HepG2 (cell line): ENCODE measurements around the gene BTBD19. TPM values are rescaled to one million over a fixed set of nuclear protein-coding genes. Genes with fewer than 3 reads are reported as not detected.
A peak's percentile ranks its signal among the peaks of the same experiment; 100 is the strongest.

Source experiments
- ELF3 ChIP-seq: IDR thresholded peaks from 2 replicates; pipeline ENCODE4 v1.6.1; 2016; ENCODE audit warnings: missing genetic modification reagents, missing compliant biosample characterization
- HNF1B ChIP-seq: sonication (generic); formaldehyde crosslinking; IDR thresholded peaks from 2 replicates; pipeline ENCODE4 v1.5.1; 2020; ENCODE audit warnings: mild to moderate bottlenecking, moderate library complexity, missing genetic modification reagents
- MAFF ChIP-seq: IDR thresholded peaks from 2 replicates; pipeline ENCODE4 v1.6.1; 2011; ENCODE audit warnings: low read depth, low read length, improper control_type of control experiment
- MXI1 ChIP-seq: IDR thresholded peaks from 3 replicates; pipeline ENCODE4 v1.6.1; 2012; ENCODE audit warnings: low read depth, low read length, inconsistent platforms, borderline replicate concordance
- NFRKB ChIP-seq: fragments of 450-650 bp; IDR thresholded peaks from 2 replicates; pipeline ENCODE4 v1.6.1; 2017
- NR2F6 ChIP-seq, 2 experiments: IDR thresholded peaks; 2 replicates each; pipeline ENCODE4 v1.6.1; 2016; ENCODE audit warnings: antibody characterized with exemption in 1 of 2, mild to moderate bottlenecking in 1 of 2
- PHF8 ChIP-seq: sonication (generic); formaldehyde crosslinking; IDR thresholded peaks from 2 replicates; pipeline ENCODE4 v1.5.0; 2020; ENCODE audit warnings: missing genetic modification reagents
- PITX1 ChIP-seq: sonication (generic); formaldehyde crosslinking; IDR thresholded peaks from 2 replicates; pipeline ENCODE4 v1.5.1; 2020; ENCODE audit warnings: mild to moderate bottlenecking, missing genetic modification reagents
- SIX4 ChIP-seq: sonication (generic); formaldehyde crosslinking; IDR thresholded peaks from 2 replicates; pipeline ENCODE4 v1.4.0; 2020; ENCODE audit warnings: missing genetic modification reagents
- TBX2 ChIP-seq: sonication (generic); formaldehyde crosslinking; IDR thresholded peaks from 2 replicates; pipeline ENCODE4 v1.5.0; 2020; ENCODE audit warnings: missing genetic modification reagents, mild to moderate bottlenecking, borderline replicate concordance
- TFAP4 ChIP-seq: sonication (generic); IDR thresholded peaks from 2 replicates; pipeline ENCODE4 v1.6.1; 2016; ENCODE audit warnings: low read depth, borderline replicate concordance
- ZHX2 ChIP-seq, 2 experiments: sonication (generic) in 1 of 2; formaldehyde crosslinking in 1 of 2; IDR thresholded peaks; 2 replicates each; pipeline versions ENCODE4 v1.6.1 to v1.9.0; 2014 to 2022; ENCODE audit warnings: antibody characterized with exemption in 1 of 2, borderline replicate concordance in 1 of 2, inconsistent platforms in 1 of 2, low read depth in 1 of 2, missing genetic modification reagents in 1 of 2
- ZNF205 ChIP-seq: IDR thresholded peaks from 2 replicates; pipeline ENCODE4 v1.6.1; 2018; ENCODE audit warnings: missing biosample characterization, missing genetic modification reagents
- ZNF280B ChIP-seq: sonication (generic); formaldehyde crosslinking; IDR thresholded peaks from 2 replicates; pipeline ENCODE4 v1.5.0; 2020; ENCODE audit warnings: missing genetic modification reagents, mild to moderate bottlenecking, borderline replicate concordance
- ZNF670 ChIP-seq: sonication (generic); formaldehyde crosslinking; IDR thresholded peaks from 2 replicates; pipeline ENCODE4 v1.8.0; 2022; ENCODE audit warnings: mild to moderate bottlenecking, missing genetic modification reagents, borderline replicate concordance
- ZSCAN29 ChIP-seq: sonication (generic); formaldehyde crosslinking; conservative IDR thresholded peaks from 2 replicates; pipeline ENCODE4 v1.4.0; 2020; ENCODE audit warnings: mild to moderate bottlenecking, missing genetic modification reagents
- polyA plus RNA-seq, 8 experiments: library from polyadenylated mRNA; depleted of rRNA in 3 of 8; stranded (reverse) in 7 of 8; unstranded in 1 of 8; fragments of >200 nt; fragmentation: Illumina TruSeq in 4 of 8; extraction: Trizol in 4 of 8; gene quantifications; 2 replicates each; pipeline versions ENCODE4 v1.2.1 to v1.2.3, GENCODE V29; 2011 to 2016; ENCODE audit warnings: low read depth in 4 of 8, missing spikeins in 1 of 8, mixed read lengths in 1 of 8; ENCODE audit not compliant: insufficient read depth in 1 of 8
- total RNA-seq, 5 experiments: library from RNA; depleted of rRNA; stranded (reverse); fragments of >200 nt; fragmentation: Illumina TruSeq; extraction: Trizol; gene quantifications; 2 replicates each; pipeline ENCODE4 v1.2.3, GENCODE V29; 2016; ENCODE audit warnings: low read depth in 1 of 5

Gene BTBD19
- total and polyA plus RNA-seq, 2 of the 13 experiments (the other 11 are each of a cell fraction or from before 2014, with no cell fraction given), result 2.7 to 6.7 TPM

- TF ChIP-seq ZHX2 (IDR thresholded peaks at IDR 0.05; ENCODE audit: low read depth) (no peak), ZHX2 (CRISPR knock-in tag; IDR thresholded peaks at IDR 0.05; ENCODE audit: borderline replicate concordance) (no peak), ELF3 (CRISPR knock-in tag) (peak; percentile 77; the same call in 1 of the 2 replicates), ZNF670 (no peak), MXI1 (peak; percentile 41; the same call in 1 of the 3 replicates), PHF8 (peak; percentile 52), HNF1B (peak; percentile 74; the same call in 1 of the 2 replicates), ZNF280B (CRISPR knock-in tag) (peak; percentile 65; the same call in 1 of the 2 replicates), TFAP4 (peak; percentile 47; the same call in 1 of the 2 replicates), NFRKB (no peak), MAFF (no peak), ZNF205 (CRISPR knock-in tag) (no peak), SIX4 (CRISPR knock-in tag) (no peak), PITX1 (CRISPR knock-in tag) (no peak), NR2F6 (IDR thresholded peaks at IDR 0.05) (no peak), NR2F6 (CRISPR knock-in tag; IDR thresholded peaks at IDR 0.05) (peak; percentile 31; the same call in 1 of the 2 replicates), ZSCAN29 (CRISPR knock-in tag) (no peak), TBX2 (0 out of 2 replicates have a peak, but pooled peaks have one; percentile 52)
These were observed 22.0 kb upstream of the BTBD19 start (continued) for GRCh38 chr1:44786138-44786840.
